Panc1 (cell line): ENCODE data around the gene CASP12. TPM values are rescaled to one million over a fixed set of nuclear protein-coding genes. Genes with fewer than 3 reads are reported as not detected.

ENCODE experiments used
- ATAC-seq: fragments of 200-7000 bp; cut with Tn5 transposase; 2 replicates; pipeline ENCODE4 v1.9.1; 2020; ENCODE audit warnings: mild to moderate bottlenecking, moderate library complexity
- BruUV-seq: library from RNA; stranded (reverse); fragments of 400-500 nt; replicated peaks from 2 replicates; lab custom pipeline; 2021; lab: Mats Ljungman, UMichigan
- CTCF ChIA-PET: fragments of 300-600 bp; sonication (Branson Sonifier 250); formaldehyde crosslinking; loops from one replicate; lab custom pipeline; 2022; ENCODE audit warnings: antibody characterized with exemption; lab: Charles Lee
- POLR2A ChIA-PET: fragments of 300-600 bp; sonication (Branson Sonifier 250); formaldehyde crosslinking; loops from one replicate; lab custom pipeline; 2022; ENCODE audit warnings: antibody characterized with exemption; lab: Charles Lee
- DNase-seq: peaks from one replicate; pipeline ENCODE4 v3.0.0-alpha.2; 2010; ENCODE audit warnings: low read depth, low spot score
- H3K27ac ChIP-seq: 2 replicates; pipeline ENCODE4 v1.5.1; 2011; ENCODE audit warnings: mild to moderate bottlenecking, low read length, inconsistent platforms
- H3K27me3 ChIP-seq: fragments of 200-500 bp; sonication (Bioruptor generic); 2 replicates; pipeline ENCODE4 v1.6.0; 2014; ENCODE audit warnings: low read length, inconsistent platforms; ENCODE audit not compliant: control insufficient read depth, insufficient read depth
- H3K36me3 ChIP-seq: fragments of 200-500 bp; sonication (Bioruptor generic); 2 replicates; pipeline ENCODE4 v1.5.1; 2014; ENCODE audit warnings: inconsistent platforms, mild to moderate bottlenecking, low read length, moderate library complexity; ENCODE audit not compliant: control insufficient read depth, insufficient read depth
- H3K4me1 ChIP-seq: 2 replicates; pipeline ENCODE4 v1.5.1; 2011; ENCODE audit warnings: inconsistent platforms, mild to moderate bottlenecking, low read length, moderate library complexity; ENCODE audit not compliant: control insufficient read depth, insufficient read depth
- H3K4me3 ChIP-seq, 2 experiments: 2 replicates each; pipeline ENCODE4 v1.5.1; 2011 to 2012; ENCODE audit warnings: low read depth in 2 of 2, low read length in 2 of 2, mild to moderate bottlenecking in 2 of 2, inconsistent platforms in 1 of 2, moderate library complexity in 1 of 2
- H3K9me3 ChIP-seq: fragments of 200-500 bp; sonication (Bioruptor generic); 2 replicates; pipeline ENCODE4 v1.5.1; 2014; ENCODE audit warnings: low read depth, mild to moderate bottlenecking, inconsistent platforms, low read length, moderate library complexity; ENCODE audit not compliant: control insufficient read depth, insufficient read depth
- CTCF ChIP-seq: fragments of 450-650 bp; IDR thresholded peaks from 2 replicates; pipeline ENCODE4 v1.5.1; 2017; ENCODE audit warnings: mild to moderate bottlenecking
- POLR2AphosphoS5 ChIP-seq: IDR thresholded peaks from 2 replicates; pipeline ENCODE4 v1.6.1; 2012; ENCODE audit warnings: mild to moderate bottlenecking, low read depth, low read length, moderate library complexity
- REST ChIP-seq, 2 experiments: IDR thresholded peaks; 2 replicates each; pipeline ENCODE4 v1.6.1; 2011 to 2012; ENCODE audit warnings: low read depth in 2 of 2, control low read depth in 1 of 2, low read length in 1 of 2, mild to moderate bottlenecking in 1 of 2, moderate library complexity in 1 of 2; ENCODE audit not compliant: insufficient read depth in 1 of 2
- SIN3A ChIP-seq: IDR thresholded peaks from 2 replicates; pipeline ENCODE4 v1.6.1; 2012; ENCODE audit warnings: low read depth, mild to moderate bottlenecking, low read length, moderate library complexity, borderline replicate concordance; ENCODE audit not compliant: insufficient read depth
- TCF7L2 ChIP-seq: IDR thresholded peaks from 2 replicates; pipeline ENCODE4 v1.6.1; 2011; ENCODE audit warnings: mild to moderate bottlenecking, low read depth, low read length, inconsistent platforms
- in situ Hi-C: cut with HindIII; loops from 2 replicates; pipeline ENCODE4 v1.10.0; 2016; ENCODE audit warnings: low sequenced_read_pairs, low pct_unique_long_range_greater_than_20kb
- intact Hi-C: fragments of 100-400 bp; cut with micrococcal nuclease; formaldehyde crosslinking; loops from one replicate; pipeline ENCODE4 v1.10.0; 2022; ENCODE audit not compliant: unreplicated experiment
- total RNA-seq: library from RNA; stranded (reverse); gene quantifications from one replicate; pipeline ENCODE4 v1.2.1, GENCODE V29; 2021; ENCODE audit not compliant: unreplicated experiment

The CASP12 gene
- total RNA-seq, 1 experiment from 2014 or later: not detected

DNA sequence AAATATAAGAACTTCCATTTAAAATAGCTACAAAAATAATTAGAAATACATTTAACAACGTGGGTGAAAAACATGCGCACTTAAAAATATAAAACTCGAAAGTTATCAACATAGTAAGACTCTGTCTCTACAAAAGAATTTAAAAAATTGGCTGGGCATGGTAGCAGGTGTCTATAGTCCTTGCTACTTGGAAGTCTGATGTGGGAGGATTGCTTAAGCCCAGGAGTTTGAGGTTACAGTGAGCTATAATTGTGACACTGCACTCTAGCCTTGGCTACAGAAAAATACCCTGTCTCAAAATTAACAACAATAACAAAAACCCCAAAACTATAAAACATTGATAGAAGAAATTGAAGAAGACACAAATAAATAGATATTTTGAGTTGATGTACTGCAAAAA, 13.8 kb upstream of the CASP12 start:
- no peak for DNase-seq
- no peaks in the 10 kb centered on the region for H3K36me3 ChIP-seq
- H3K27me3 ChIP-seq: no peaks in the 10 kb centered on the region
- H3K9me3 ChIP-seq: no peaks in the 10 kb centered on the region
- POLR2A ChIA-PET: no interaction called here
- no TSS peak for BruUV-seq
- no peak overlapping the region for H3K4me3 ChIP-seq
- CTCF ChIA-PET: no interaction called here
- ATAC-seq: no peak
- in situ Hi-C loops: no loop called here
- TF ChIP-seq POLR2AphosphoS5: no peak
- TF ChIP-seq TCF7L2: no peak
- TF ChIP-seq CTCF: no peak
- TF ChIP-seq SIN3A: no peak
- TF ChIP-seq REST (IDR thresholded peaks at IDR 0.05; ENCODE audit: insufficient read depth in 1 of 2, low read depth in 2 of 2, low read length in 1 of 2): no peak
- intact Hi-C loops: no loop called here
- H3K4me1 ChIP-seq: no peaks in the 10 kb centered on the region
- H3K27ac ChIP-seq: no peak overlapping the region

GRCh38 chr11:104908186-104908531, 9.9 kb upstream of the CASP12 start:
- in situ Hi-C loops: no loop called here
- DNase-seq: no peak
- TF ChIP-seq POLR2AphosphoS5: no peak
- no peak for TF ChIP-seq SIN3A
- TF ChIP-seq CTCF: no peak
- no peak for TF ChIP-seq TCF7L2
- TF ChIP-seq REST (IDR thresholded peaks at IDR 0.05; ENCODE audit: insufficient read depth in 1 of 2, low read depth in 2 of 2, low read length in 1 of 2): no peak
- Histone ChIP-seq H3K4me1 (no peaks in the 10 kb centered on the region), H3K36me3 (no peaks in the 10 kb centered on the region), H3K27ac (no peak overlapping the region), H3K4me3 (no peak overlapping the region), H3K27me3 (no peaks in the 10 kb centered on the region), H3K9me3 (no peaks in the 10 kb centered on the region)
- ChIA-PET POLR2A (interaction anchor here (0.7 kb wide), 1 partner anchor 139 kb away, joined by 3 read pairs; no protein-coding TSS in a partner anchor), CTCF (no interaction called here)
- intact Hi-C loops: no loop called here
- BruUV-seq: no TSS peak
- ATAC-seq: no peak
